Panc1 (cell line): ENCODE measurements around the gene AGPAT3. TPM values are rescaled to one million over a fixed set of nuclear protein-coding genes. Genes with fewer than 3 reads are reported as not detected.

ENCODE experiments used
- ATAC-seq: fragments of 200-7000 bp; cut with Tn5 transposase; 2 replicates; pipeline ENCODE4 v1.9.1; 2020; ENCODE audit warnings: mild to moderate bottlenecking, moderate library complexity
- BruUV-seq: library from RNA; stranded (reverse); fragments of 400-500 nt; replicated peaks from 2 replicates; lab custom pipeline; 2021; lab: Mats Ljungman, UMichigan
- CTCF ChIA-PET: fragments of 300-600 bp; sonication (Branson Sonifier 250); formaldehyde crosslinking; loops from one replicate; lab custom pipeline; 2022; ENCODE audit warnings: antibody characterized with exemption; lab: Charles Lee
- POLR2A ChIA-PET: fragments of 300-600 bp; sonication (Branson Sonifier 250); formaldehyde crosslinking; loops from one replicate; lab custom pipeline; 2022; ENCODE audit warnings: antibody characterized with exemption; lab: Charles Lee
- DNase-seq: peaks from one replicate; pipeline ENCODE4 v3.0.0-alpha.2; 2010; ENCODE audit warnings: low read depth, low spot score
- H3K27ac ChIP-seq: 2 replicates; pipeline ENCODE4 v1.5.1; 2011; ENCODE audit warnings: mild to moderate bottlenecking, low read length, inconsistent platforms
- H3K27me3 ChIP-seq: fragments of 200-500 bp; sonication (Bioruptor generic); 2 replicates; pipeline ENCODE4 v1.6.0; 2014; ENCODE audit warnings: low read length, inconsistent platforms; ENCODE audit not compliant: control insufficient read depth, insufficient read depth
- H3K36me3 ChIP-seq: fragments of 200-500 bp; sonication (Bioruptor generic); 2 replicates; pipeline ENCODE4 v1.5.1; 2014; ENCODE audit warnings: inconsistent platforms, mild to moderate bottlenecking, low read length, moderate library complexity; ENCODE audit not compliant: control insufficient read depth, insufficient read depth
- H3K4me1 ChIP-seq: 2 replicates; pipeline ENCODE4 v1.5.1; 2011; ENCODE audit warnings: inconsistent platforms, mild to moderate bottlenecking, low read length, moderate library complexity; ENCODE audit not compliant: control insufficient read depth, insufficient read depth
- H3K4me3 ChIP-seq, 2 experiments: 2 replicates each; pipeline ENCODE4 v1.5.1; 2011 to 2012; ENCODE audit warnings: low read depth in 2 of 2, low read length in 2 of 2, mild to moderate bottlenecking in 2 of 2, inconsistent platforms in 1 of 2, moderate library complexity in 1 of 2
- H3K9me3 ChIP-seq: fragments of 200-500 bp; sonication (Bioruptor generic); 2 replicates; pipeline ENCODE4 v1.5.1; 2014; ENCODE audit warnings: low read depth, mild to moderate bottlenecking, inconsistent platforms, low read length, moderate library complexity; ENCODE audit not compliant: control insufficient read depth, insufficient read depth
- POLR2AphosphoS5 ChIP-seq: IDR thresholded peaks from 2 replicates; pipeline ENCODE4 v1.6.1; 2012; ENCODE audit warnings: mild to moderate bottlenecking, low read depth, low read length, moderate library complexity
- SIN3A ChIP-seq: IDR thresholded peaks from 2 replicates; pipeline ENCODE4 v1.6.1; 2012; ENCODE audit warnings: low read depth, mild to moderate bottlenecking, low read length, moderate library complexity, borderline replicate concordance; ENCODE audit not compliant: insufficient read depth
- TCF7L2 ChIP-seq: IDR thresholded peaks from 2 replicates; pipeline ENCODE4 v1.6.1; 2011; ENCODE audit warnings: mild to moderate bottlenecking, low read depth, low read length, inconsistent platforms
- in situ Hi-C: cut with HindIII; loops from 2 replicates; pipeline ENCODE4 v1.10.0; 2016; ENCODE audit warnings: low sequenced_read_pairs, low pct_unique_long_range_greater_than_20kb
- intact Hi-C: fragments of 100-400 bp; cut with micrococcal nuclease; formaldehyde crosslinking; loops from one replicate; pipeline ENCODE4 v1.10.0; 2022; ENCODE audit not compliant: unreplicated experiment
- total RNA-seq: library from RNA; stranded (reverse); gene quantifications from one replicate; pipeline ENCODE4 v1.2.1, GENCODE V29; 2021; ENCODE audit not compliant: unreplicated experiment
- TF ChIP-seq, protein P1 (sequence below), 2 experiments: IDR thresholded peaks; 2 replicates each; pipeline ENCODE4 v1.6.1; 2011 to 2012; ENCODE audit warnings: low read depth in 2 of 2, control low read depth in 1 of 2, low read length in 1 of 2, mild to moderate bottlenecking in 1 of 2, moderate library complexity in 1 of 2; ENCODE audit not compliant: insufficient read depth in 1 of 2
- TF ChIP-seq, protein P2 (sequence below): fragments of 450-650 bp; IDR thresholded peaks from 2 replicates; pipeline ENCODE4 v1.5.1; 2017; ENCODE audit warnings: mild to moderate bottlenecking

AGPAT3 gene
- total RNA-seq, 1 experiment from 2014 or later = 40.1 TPM

DNA sequence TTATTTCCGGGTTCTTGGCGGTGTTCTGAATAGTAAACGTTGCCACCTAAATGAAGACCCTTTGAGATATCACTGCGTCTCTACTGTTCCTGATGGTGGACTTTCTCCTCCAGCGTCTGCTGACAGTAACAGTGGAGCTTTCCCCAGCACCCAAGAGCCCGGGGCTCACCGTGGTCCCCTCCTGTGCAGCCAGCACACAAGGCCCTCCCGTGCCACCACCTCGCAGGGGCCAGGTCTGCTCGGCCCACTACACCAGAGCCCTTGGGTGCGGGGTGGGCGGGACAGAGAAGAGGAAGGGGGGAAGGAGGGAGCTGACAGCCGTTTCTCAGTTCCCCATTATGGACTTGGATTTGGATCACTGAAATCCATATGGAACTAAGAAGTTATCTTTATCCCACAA is 85.9 kb downstream of the AGPAT3 start:
- TF ChIP-seq, protein P1, sequence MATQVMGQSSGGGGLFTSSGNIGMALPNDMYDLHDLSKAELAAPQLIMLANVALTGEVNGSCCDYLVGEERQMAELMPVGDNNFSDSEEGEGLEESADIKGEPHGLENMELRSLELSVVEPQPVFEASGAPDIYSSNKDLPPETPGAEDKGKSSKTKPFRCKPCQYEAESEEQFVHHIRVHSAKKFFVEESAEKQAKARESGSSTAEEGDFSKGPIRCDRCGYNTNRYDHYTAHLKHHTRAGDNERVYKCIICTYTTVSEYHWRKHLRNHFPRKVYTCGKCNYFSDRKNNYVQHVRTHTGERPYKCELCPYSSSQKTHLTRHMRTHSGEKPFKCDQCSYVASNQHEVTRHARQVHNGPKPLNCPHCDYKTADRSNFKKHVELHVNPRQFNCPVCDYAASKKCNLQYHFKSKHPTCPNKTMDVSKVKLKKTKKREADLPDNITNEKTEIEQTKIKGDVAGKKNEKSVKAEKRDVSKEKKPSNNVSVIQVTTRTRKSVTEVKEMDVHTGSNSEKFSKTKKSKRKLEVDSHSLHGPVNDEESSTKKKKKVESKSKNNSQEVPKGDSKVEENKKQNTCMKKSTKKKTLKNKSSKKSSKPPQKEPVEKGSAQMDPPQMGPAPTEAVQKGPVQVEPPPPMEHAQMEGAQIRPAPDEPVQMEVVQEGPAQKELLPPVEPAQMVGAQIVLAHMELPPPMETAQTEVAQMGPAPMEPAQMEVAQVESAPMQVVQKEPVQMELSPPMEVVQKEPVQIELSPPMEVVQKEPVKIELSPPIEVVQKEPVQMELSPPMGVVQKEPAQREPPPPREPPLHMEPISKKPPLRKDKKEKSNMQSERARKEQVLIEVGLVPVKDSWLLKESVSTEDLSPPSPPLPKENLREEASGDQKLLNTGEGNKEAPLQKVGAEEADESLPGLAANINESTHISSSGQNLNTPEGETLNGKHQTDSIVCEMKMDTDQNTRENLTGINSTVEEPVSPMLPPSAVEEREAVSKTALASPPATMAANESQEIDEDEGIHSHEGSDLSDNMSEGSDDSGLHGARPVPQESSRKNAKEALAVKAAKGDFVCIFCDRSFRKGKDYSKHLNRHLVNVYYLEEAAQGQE (IDR thresholded peaks at IDR 0.05; ENCODE audit: insufficient read depth in 1 of 2, low read depth in 2 of 2, low read length in 1 of 2) = no peak
- no peak for TF ChIP-seq TCF7L2
- TF ChIP-seq POLR2AphosphoS5 = no peak
- no peak for TF ChIP-seq SIN3A
- TF ChIP-seq, protein P2, sequence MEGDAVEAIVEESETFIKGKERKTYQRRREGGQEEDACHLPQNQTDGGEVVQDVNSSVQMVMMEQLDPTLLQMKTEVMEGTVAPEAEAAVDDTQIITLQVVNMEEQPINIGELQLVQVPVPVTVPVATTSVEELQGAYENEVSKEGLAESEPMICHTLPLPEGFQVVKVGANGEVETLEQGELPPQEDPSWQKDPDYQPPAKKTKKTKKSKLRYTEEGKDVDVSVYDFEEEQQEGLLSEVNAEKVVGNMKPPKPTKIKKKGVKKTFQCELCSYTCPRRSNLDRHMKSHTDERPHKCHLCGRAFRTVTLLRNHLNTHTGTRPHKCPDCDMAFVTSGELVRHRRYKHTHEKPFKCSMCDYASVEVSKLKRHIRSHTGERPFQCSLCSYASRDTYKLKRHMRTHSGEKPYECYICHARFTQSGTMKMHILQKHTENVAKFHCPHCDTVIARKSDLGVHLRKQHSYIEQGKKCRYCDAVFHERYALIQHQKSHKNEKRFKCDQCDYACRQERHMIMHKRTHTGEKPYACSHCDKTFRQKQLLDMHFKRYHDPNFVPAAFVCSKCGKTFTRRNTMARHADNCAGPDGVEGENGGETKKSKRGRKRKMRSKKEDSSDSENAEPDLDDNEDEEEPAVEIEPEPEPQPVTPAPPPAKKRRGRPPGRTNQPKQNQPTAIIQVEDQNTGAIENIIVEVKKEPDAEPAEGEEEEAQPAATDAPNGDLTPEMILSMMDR = no peak
- intact Hi-C loops (no loop called here), in situ Hi-C loops (no loop called here)
- H3K9me3 ChIP-seq = 0 out of 2 replicates have a peak, but pooled peaks cover 4% of the 10 kb centered on the region
- no peaks in the 10 kb centered on the region for H3K36me3 ChIP-seq
- no peak for ATAC-seq
- no peak overlapping the region for H3K4me3 ChIP-seq
- ChIA-PET POLR2A (no interaction called here), CTCF (no interaction called here)
- no peaks in the 10 kb centered on the region for H3K27me3 ChIP-seq
- no peaks in the 10 kb centered on the region for H3K4me1 ChIP-seq
- H3K27ac ChIP-seq = no peak overlapping the region
- DNase-seq = no peak
- no TSS peak for BruUV-seq

GRCh38 chr21:43951911-43952703 is 87.1 kb downstream of the AGPAT3 start:
- Histone ChIP-seq H3K36me3 (no peaks in the 10 kb centered on the region), H3K27ac (no peak overlapping the region), H3K4me1 (no peaks in the 10 kb centered on the region; the same call in 1 of the 2 replicates), H3K4me3 (no peak overlapping the region), H3K9me3 (0 out of 2 replicates have a peak, but pooled peaks cover 4% of the 10 kb centered on the region), H3K27me3 (no peaks in the 10 kb centered on the region)
- CTCF ChIA-PET = no interaction called here
- TF ChIP-seq, protein P1 (IDR thresholded peaks at IDR 0.05; ENCODE audit: insufficient read depth in 1 of 2, low read depth in 2 of 2, low read length in 1 of 2) = no peak
- no peak for TF ChIP-seq TCF7L2
- TF ChIP-seq SIN3A = no peak
- no peak for TF ChIP-seq POLR2AphosphoS5
- TF ChIP-seq, protein P2 = no peak
- in situ Hi-C loops (no loop called here), intact Hi-C loops (no loop called here)
- BruUV-seq = no TSS peak
- POLR2A ChIA-PET = no interaction called here
- DNase-seq (no peak), ATAC-seq (no peak)
